HuH-7 (cell line): ENCODE data around the gene ALDH6A1.

Experiments used
- DNase-seq: peaks from one replicate; pipeline ENCODE4 v3.0.0; 2011; ENCODE audit warnings: low spot score

ALDH6A1 gene

GRCh38 chr14:74049876-74050495, 34.3 kb downstream of the ALDH6A1 start:
- DNase-seq = no peak

GRCh38 chr14:74048281-74048680, 36.0 kb downstream of the ALDH6A1 start:
- peak; percentile 10 for DNase-seq

- DNase-seq = no peak
Observed at GRCh38 chr14:74045522-74045921, 38.7 kb downstream of the ALDH6A1 start.

GRCh38 chr14:74042296-74042695, 42.0 kb downstream of the ALDH6A1 start:
- no peak for DNase-seq

- peak; percentile 50 for DNase-seq
Observed at GRCh38 chr14:74038020-74038859, 46.0 kb downstream of the ALDH6A1 start.

- DNase-seq = no peak
Observed at GRCh38 chr14:74035556-74035955, 48.7 kb downstream of the ALDH6A1 start.

GRCh38 chr14:74034572-74034971, 49.7 kb downstream of the ALDH6A1 start:
- no peak for DNase-seq

GRCh38 chr14:74029136-74029535, 55.1 kb downstream of the ALDH6A1 start:
- no peak for DNase-seq

GRCh38 chr14:74022346-74022745, 61.9 kb downstream of the ALDH6A1 start:
- no peak for DNase-seq

- DNase-seq = no peak
Observed at GRCh38 chr14:74019408-74020137, 64.7 kb downstream of the ALDH6A1 start.

- peak; percentile 86 for DNase-seq
Observed at GRCh38 chr14:74018586-74019407, 65.5 kb downstream of the ALDH6A1 start, which contains the start of the genes BBOF1 and ENTPD5. BBOF1 (plus strand) TSS chr14:74019349; CDS start chr14:74019479, 130 bp downstream. ENTPD5 (minus strand) TSS chr14:74019288; CDS start chr14:73988102, 31,186 bp downstream.

- DNase-seq = no peak
Observed at GRCh38 chr14:74018174-74018585, 66.1 kb downstream of the ALDH6A1 start.

GRCh38 chr14:74015963-74016362, 68.3 kb downstream of the ALDH6A1 start:
- no peak for DNase-seq

- no peak for DNase-seq
Observed at GRCh38 chr14:74015176-74015575, 69.1 kb downstream of the ALDH6A1 start.

GRCh38 chr14:74014299-74014698, 70.0 kb downstream of the ALDH6A1 start:
- no peak for DNase-seq

GRCh38 chr14:74008843-74009499, 75.3 kb downstream of the ALDH6A1 start:
- DNase-seq = no peak
